H9 (cell line): Measurements from ENCODE around the gene MAL. TPM values are rescaled to one million over a fixed set of nuclear protein-coding genes. Genes with fewer than 3 reads are reported as not detected.

Experiments
- DNase-seq: peaks from one replicate; pipeline ENCODE4 v3.0.0-alpha.2; 2017
- H2AFZ ChIP-seq: one replicate; pipeline ENCODE4 v1.6.1; 2013; ENCODE audit warnings: mild to moderate bottlenecking, low read length, control low read depth, moderate library complexity
- H2AK5ac ChIP-seq: 2 replicates; pipeline ENCODE4 v1.6.1; 2013; ENCODE audit warnings: low read length, control low read depth, mixed read lengths; ENCODE audit not compliant: insufficient read length
- H2BK120ac ChIP-seq: one replicate; pipeline ENCODE4 v1.6.1; 2013; ENCODE audit warnings: low read depth, mild to moderate bottlenecking, low read length, control low read depth, inconsistent platforms; ENCODE audit not compliant: poor library complexity, severe bottlenecking
- H2BK12ac ChIP-seq: 2 replicates; pipeline ENCODE4 v1.6.1; 2013; ENCODE audit warnings: low read length, control low read depth, mixed read lengths, low read depth; ENCODE audit not compliant: insufficient read length
- H2BK15ac ChIP-seq: 2 replicates; pipeline ENCODE4 v1.6.1; 2013; ENCODE audit warnings: low read depth, low read length, control low read depth
- H2BK20ac ChIP-seq: one replicate; pipeline ENCODE4 v1.6.1; 2013; ENCODE audit warnings: low read depth, mild to moderate bottlenecking, low read length, control low read depth, inconsistent platforms; ENCODE audit not compliant: poor library complexity, severe bottlenecking
- H2BK5ac ChIP-seq: 2 replicates; pipeline ENCODE4 v1.6.1; 2013; ENCODE audit warnings: low read length, control low read depth, mixed read lengths; ENCODE audit not compliant: insufficient read length
- H3K14ac ChIP-seq: 2 replicates; pipeline ENCODE4 v1.6.1; 2013; ENCODE audit warnings: low read length, control low read depth; ENCODE audit not compliant: insufficient read depth
- H3K18ac ChIP-seq: 2 replicates; pipeline ENCODE4 v1.6.1; 2013; ENCODE audit warnings: low read depth, mild to moderate bottlenecking, mixed read lengths, low read length, control low read depth; ENCODE audit not compliant: insufficient read length
- H3K23ac ChIP-seq: 2 replicates; pipeline ENCODE4 v1.6.1; 2013; ENCODE audit warnings: low read length, control low read depth, mixed read lengths, low read depth; ENCODE audit not compliant: insufficient read length
- H3K23me2 ChIP-seq: 2 replicates; pipeline ENCODE4 v1.6.1; 2013; ENCODE audit warnings: low read depth, mild to moderate bottlenecking, mixed read lengths, low read length, control low read depth; ENCODE audit not compliant: insufficient read length, poor library complexity, severe bottlenecking
- H3K27ac ChIP-seq: 2 replicates; pipeline ENCODE4 v1.5.1; 2013; ENCODE audit warnings: low read length, control low read depth, mixed read lengths, low read depth; ENCODE audit not compliant: insufficient read length
- H3K27me3 ChIP-seq: 2 replicates; pipeline ENCODE4 v1.6.1; 2013; ENCODE audit warnings: low read length, control low read depth, inconsistent platforms; ENCODE audit not compliant: insufficient read depth
- H3K4ac ChIP-seq: 2 replicates; pipeline ENCODE4 v1.6.1; 2013; ENCODE audit warnings: low read depth, mild to moderate bottlenecking, control low read depth, inconsistent platforms, low read length, moderate library complexity
- H3K4me1 ChIP-seq: 2 replicates; pipeline ENCODE4 v1.6.1; 2013; ENCODE audit warnings: low read length, control low read depth, inconsistent platforms; ENCODE audit not compliant: insufficient read depth
- H3K4me2 ChIP-seq: 2 replicates; pipeline ENCODE4 v1.6.1; 2013; ENCODE audit warnings: low read length, control low read depth, mixed read lengths; ENCODE audit not compliant: insufficient read length, insufficient read depth
- H3K56ac ChIP-seq: 2 replicates; pipeline ENCODE4 v1.6.1; 2013; ENCODE audit warnings: low read depth, mild to moderate bottlenecking, mixed read lengths, low read length, control low read depth; ENCODE audit not compliant: insufficient read length
- H3K79me1 ChIP-seq: 2 replicates; pipeline ENCODE4 v1.6.1; 2013; ENCODE audit warnings: low read depth, mild to moderate bottlenecking, moderate library complexity, low read length, control low read depth, inconsistent platforms; ENCODE audit not compliant: insufficient read depth, poor library complexity, severe bottlenecking
- H3K79me2 ChIP-seq: 2 replicates; pipeline ENCODE4 v1.6.1; 2013; ENCODE audit warnings: low read length, control low read depth, inconsistent platforms; ENCODE audit not compliant: insufficient read depth
- H3K9ac ChIP-seq: 2 replicates; pipeline ENCODE4 v1.6.1; 2013; ENCODE audit warnings: low read length, control low read depth, mixed read lengths; ENCODE audit not compliant: insufficient read length; ENCODE audit errors: extremely low read depth
- H3K9me3 ChIP-seq: one replicate; pipeline ENCODE4 v1.6.1; 2013; ENCODE audit warnings: low read depth, low read length, inconsistent platforms; ENCODE audit not compliant: control insufficient read depth
- H3T11ph ChIP-seq: one replicate; pipeline ENCODE4 v1.6.1; 2013; ENCODE audit warnings: mild to moderate bottlenecking, low read length, control low read depth, inconsistent platforms
- H4K20me1 ChIP-seq: one replicate; pipeline ENCODE4 v1.6.1; 2013; ENCODE audit not compliant: control insufficient read depth, insufficient read length, insufficient read depth
- H4K5ac ChIP-seq: 2 replicates; pipeline ENCODE4 v1.6.1; 2013; ENCODE audit warnings: low read depth, mild to moderate bottlenecking, mixed read lengths, low read length, control low read depth; ENCODE audit not compliant: insufficient read length
- H4K8ac ChIP-seq: replicated peaks from 2 replicates; pipeline ENCODE4 v1.6.1; 2013; ENCODE audit warnings: low read length, control low read depth, mixed read lengths, low read depth; ENCODE audit not compliant: insufficient read length
- H4K91ac ChIP-seq: 2 replicates; pipeline ENCODE4 v1.6.1; 2013; ENCODE audit warnings: low read depth, mild to moderate bottlenecking, moderate library complexity, mixed read lengths, low read length, control low read depth; ENCODE audit not compliant: insufficient read length
- H3K27ac Mint-ChIP-seq, 3 experiments: 2 replicates in 2 of 3; 3 replicates in 1 of 3; pipeline ENCODE4 v1.8.0; 2020 to 2021; ENCODE audit warnings: mixed read lengths in 3 of 3, mild to moderate bottlenecking in 1 of 3, moderate library complexity in 1 of 3
- H3K27me3 Mint-ChIP-seq: 2 replicates; pipeline ENCODE4 v1.8.0; 2021; ENCODE audit warnings: low read depth, mild to moderate bottlenecking, moderate library complexity, mixed read lengths
- H3K36me3 Mint-ChIP-seq, 3 experiments: 2 replicates in 2 of 3; 3 replicates in 1 of 3; pipeline ENCODE4 v1.8.0; 2020 to 2021; ENCODE audit warnings: low read depth in 3 of 3, mixed read lengths in 3 of 3; ENCODE audit not compliant: insufficient read depth in 1 of 3
- H3K4me1 Mint-ChIP-seq, 2 experiments: 2 replicates each; pipeline ENCODE4 v1.8.0; 2020; ENCODE audit warnings: mixed read lengths in 2 of 2
- H3K4me3 Mint-ChIP-seq, 2 experiments: 2 replicates in 1 of 2; 3 replicates in 1 of 2; pipeline ENCODE4 v1.8.0; 2020 to 2021; ENCODE audit warnings: mild to moderate bottlenecking in 2 of 2, mixed read lengths in 2 of 2, moderate library complexity in 1 of 2
- H3K9me3 Mint-ChIP-seq, 2 experiments: 2 replicates in 1 of 2; 3 replicates in 1 of 2; pipeline ENCODE4 v1.8.0; 2020; ENCODE audit warnings: mild to moderate bottlenecking in 2 of 2, mixed read lengths in 2 of 2, moderate library complexity in 1 of 2
- CTCF ChIP-seq: fragments of 200-600 bp; sonication (generic); conservative IDR thresholded peaks from 3 replicates; pipeline ENCODE4 v1.8.0; 2021; ENCODE audit warnings: antibody characterized with exemption, mild to moderate bottlenecking
- WGBS: extraction: QIAGEN DNeasy Blood & Tissue Kit; methylation state at CpG from one replicate; pipeline ENCODE4 v1.1.7; 2013; ENCODE audit warnings: missing lambda C conversion rate, low lambda C conversion rate, mixed read lengths; ENCODE audit not compliant: insufficient read length; ENCODE audit errors: extremely low coverage; 5-methylcytosine and 5-hydroxymethylcytosine counted together
- total RNA-seq: library from RNA; stranded (reverse); gene quantifications from 2 replicates; pipeline ENCODE4 v1.2.1, GENCODE V29; 2021

The MAL gene
- total RNA-seq, 1 experiment from 2014 or later = not detected

- Histone ChIP-seq H3K79me1 (no peaks in the 10 kb centered on the region), H3K9ac (no peak overlapping the region), H3K14ac (no peak overlapping the region), H4K5ac (no peak overlapping the region), H2BK15ac (no peak overlapping the region), H3K79me2 (no peaks in the 10 kb centered on the region), H2BK12ac (no peak overlapping the region), H3K23ac (no peak overlapping the region), H3T11ph (no peak overlapping the region), H3K56ac (no peak overlapping the region), H3K4me2 (no peak overlapping the region), H3K4me1 (no peaks in the 10 kb centered on the region), H3K4ac (no peak overlapping the region), H4K20me1 (no peaks in the 10 kb centered on the region), H2BK5ac (no peak overlapping the region), H3K23me2 (no peaks in the 10 kb centered on the region), H2BK20ac (no peak overlapping the region), H3K27ac (no peak overlapping the region), H3K27me3 (no peaks in the 10 kb centered on the region), H3K18ac (no peak overlapping the region), H4K8ac (no peak overlapping the region), H3K9me3 (no peaks in the 10 kb centered on the region), H2AK5ac (no peak overlapping the region), H2BK120ac (no peak overlapping the region), H2AFZ (no peak overlapping the region), H4K91ac (no peak overlapping the region)
- no peak for DNase-seq
- H3K36me3 Mint-ChIP-seq = no peaks in the 10 kb centered on the region; a peak in 1 of 7 replicates
- no CpG with 5 or more reads among the region's 10 CpGs for WGBS
- H3K4me3 Mint-ChIP-seq = no peak overlapping the region; a peak in 1 of 5 replicates
- peaks cover 16 to 28% of the 10 kb centered on the region in 2 experiments for H3K4me1 Mint-ChIP-seq
- no peak for TF ChIP-seq CTCF
- peaks cover 15% of the 10 kb centered on the region for H3K27me3 Mint-ChIP-seq
- H3K9me3 Mint-ChIP-seq = no peaks in the 10 kb centered on the region
- peak overlapping the region in 1 of 3 experiments; percentile 36; a peak in 1 of 7 replicates for H3K27ac Mint-ChIP-seq
Measured at GRCh38 chr2:95012881-95013550, 12.5 kb upstream of the MAL start.
